H9 (cell line): ENCODE data around the gene FBXO28. TPM values are rescaled to one million over a fixed set of nuclear protein-coding genes. Genes with fewer than 3 reads are reported as not detected.

ENCODE experiments used
- DNase-seq: peaks from one replicate; pipeline ENCODE4 v3.0.0-alpha.2; 2017
- H2AFZ ChIP-seq: one replicate; pipeline ENCODE4 v1.6.1; 2013; ENCODE audit warnings: mild to moderate bottlenecking, low read length, control low read depth, moderate library complexity
- H2AK5ac ChIP-seq: 2 replicates; pipeline ENCODE4 v1.6.1; 2013; ENCODE audit warnings: low read length, control low read depth, mixed read lengths; ENCODE audit not compliant: insufficient read length
- H2BK120ac ChIP-seq: one replicate; pipeline ENCODE4 v1.6.1; 2013; ENCODE audit warnings: low read depth, mild to moderate bottlenecking, low read length, control low read depth, inconsistent platforms; ENCODE audit not compliant: poor library complexity, severe bottlenecking
- H2BK12ac ChIP-seq: 2 replicates; pipeline ENCODE4 v1.6.1; 2013; ENCODE audit warnings: low read length, control low read depth, mixed read lengths, low read depth; ENCODE audit not compliant: insufficient read length
- H2BK15ac ChIP-seq: 2 replicates; pipeline ENCODE4 v1.6.1; 2013; ENCODE audit warnings: low read depth, low read length, control low read depth
- H2BK20ac ChIP-seq: one replicate; pipeline ENCODE4 v1.6.1; 2013; ENCODE audit warnings: low read depth, mild to moderate bottlenecking, low read length, control low read depth, inconsistent platforms; ENCODE audit not compliant: poor library complexity, severe bottlenecking
- H2BK5ac ChIP-seq: 2 replicates; pipeline ENCODE4 v1.6.1; 2013; ENCODE audit warnings: low read length, control low read depth, mixed read lengths; ENCODE audit not compliant: insufficient read length
- H3K14ac ChIP-seq: 2 replicates; pipeline ENCODE4 v1.6.1; 2013; ENCODE audit warnings: low read length, control low read depth; ENCODE audit not compliant: insufficient read depth
- H3K18ac ChIP-seq: 2 replicates; pipeline ENCODE4 v1.6.1; 2013; ENCODE audit warnings: low read depth, mild to moderate bottlenecking, mixed read lengths, low read length, control low read depth; ENCODE audit not compliant: insufficient read length
- H3K23ac ChIP-seq: 2 replicates; pipeline ENCODE4 v1.6.1; 2013; ENCODE audit warnings: low read length, control low read depth, mixed read lengths, low read depth; ENCODE audit not compliant: insufficient read length
- H3K23me2 ChIP-seq: 2 replicates; pipeline ENCODE4 v1.6.1; 2013; ENCODE audit warnings: low read depth, mild to moderate bottlenecking, mixed read lengths, low read length, control low read depth; ENCODE audit not compliant: insufficient read length, poor library complexity, severe bottlenecking
- H3K27ac ChIP-seq: 2 replicates; pipeline ENCODE4 v1.5.1; 2013; ENCODE audit warnings: low read length, control low read depth, mixed read lengths, low read depth; ENCODE audit not compliant: insufficient read length
- H3K27me3 ChIP-seq: 2 replicates; pipeline ENCODE4 v1.6.1; 2013; ENCODE audit warnings: low read length, control low read depth, inconsistent platforms; ENCODE audit not compliant: insufficient read depth
- H3K4ac ChIP-seq: 2 replicates; pipeline ENCODE4 v1.6.1; 2013; ENCODE audit warnings: low read depth, mild to moderate bottlenecking, control low read depth, inconsistent platforms, low read length, moderate library complexity
- H3K4me1 ChIP-seq: 2 replicates; pipeline ENCODE4 v1.6.1; 2013; ENCODE audit warnings: low read length, control low read depth, inconsistent platforms; ENCODE audit not compliant: insufficient read depth
- H3K4me2 ChIP-seq: 2 replicates; pipeline ENCODE4 v1.6.1; 2013; ENCODE audit warnings: low read length, control low read depth, mixed read lengths; ENCODE audit not compliant: insufficient read length, insufficient read depth
- H3K56ac ChIP-seq: 2 replicates; pipeline ENCODE4 v1.6.1; 2013; ENCODE audit warnings: low read depth, mild to moderate bottlenecking, mixed read lengths, low read length, control low read depth; ENCODE audit not compliant: insufficient read length
- H3K79me1 ChIP-seq: 2 replicates; pipeline ENCODE4 v1.6.1; 2013; ENCODE audit warnings: low read depth, mild to moderate bottlenecking, moderate library complexity, low read length, control low read depth, inconsistent platforms; ENCODE audit not compliant: insufficient read depth, poor library complexity, severe bottlenecking
- H3K79me2 ChIP-seq: 2 replicates; pipeline ENCODE4 v1.6.1; 2013; ENCODE audit warnings: low read length, control low read depth, inconsistent platforms; ENCODE audit not compliant: insufficient read depth
- H3K9ac ChIP-seq: 2 replicates; pipeline ENCODE4 v1.6.1; 2013; ENCODE audit warnings: low read length, control low read depth, mixed read lengths; ENCODE audit not compliant: insufficient read length; ENCODE audit errors: extremely low read depth
- H3K9me3 ChIP-seq: one replicate; pipeline ENCODE4 v1.6.1; 2013; ENCODE audit warnings: low read depth, low read length, inconsistent platforms; ENCODE audit not compliant: control insufficient read depth
- H3T11ph ChIP-seq: one replicate; pipeline ENCODE4 v1.6.1; 2013; ENCODE audit warnings: mild to moderate bottlenecking, low read length, control low read depth, inconsistent platforms
- H4K20me1 ChIP-seq: one replicate; pipeline ENCODE4 v1.6.1; 2013; ENCODE audit not compliant: control insufficient read depth, insufficient read length, insufficient read depth
- H4K5ac ChIP-seq: 2 replicates; pipeline ENCODE4 v1.6.1; 2013; ENCODE audit warnings: low read depth, mild to moderate bottlenecking, mixed read lengths, low read length, control low read depth; ENCODE audit not compliant: insufficient read length
- H4K8ac ChIP-seq: replicated peaks from 2 replicates; pipeline ENCODE4 v1.6.1; 2013; ENCODE audit warnings: low read length, control low read depth, mixed read lengths, low read depth; ENCODE audit not compliant: insufficient read length
- H4K91ac ChIP-seq: 2 replicates; pipeline ENCODE4 v1.6.1; 2013; ENCODE audit warnings: low read depth, mild to moderate bottlenecking, moderate library complexity, mixed read lengths, low read length, control low read depth; ENCODE audit not compliant: insufficient read length
- H3K27ac Mint-ChIP-seq, 3 experiments: 2 replicates in 2 of 3; 3 replicates in 1 of 3; pipeline ENCODE4 v1.8.0; 2020 to 2021; ENCODE audit warnings: mixed read lengths in 3 of 3, mild to moderate bottlenecking in 1 of 3, moderate library complexity in 1 of 3
- H3K27me3 Mint-ChIP-seq: 2 replicates; pipeline ENCODE4 v1.8.0; 2021; ENCODE audit warnings: low read depth, mild to moderate bottlenecking, moderate library complexity, mixed read lengths
- H3K36me3 Mint-ChIP-seq, 3 experiments: 2 replicates in 2 of 3; 3 replicates in 1 of 3; pipeline ENCODE4 v1.8.0; 2020 to 2021; ENCODE audit warnings: low read depth in 3 of 3, mixed read lengths in 3 of 3; ENCODE audit not compliant: insufficient read depth in 1 of 3
- H3K4me1 Mint-ChIP-seq, 2 experiments: 2 replicates each; pipeline ENCODE4 v1.8.0; 2020; ENCODE audit warnings: mixed read lengths in 2 of 2
- H3K4me3 Mint-ChIP-seq, 2 experiments: 2 replicates in 1 of 2; 3 replicates in 1 of 2; pipeline ENCODE4 v1.8.0; 2020 to 2021; ENCODE audit warnings: mild to moderate bottlenecking in 2 of 2, mixed read lengths in 2 of 2, moderate library complexity in 1 of 2
- H3K9me3 Mint-ChIP-seq, 2 experiments: 2 replicates in 1 of 2; 3 replicates in 1 of 2; pipeline ENCODE4 v1.8.0; 2020; ENCODE audit warnings: mild to moderate bottlenecking in 2 of 2, mixed read lengths in 2 of 2, moderate library complexity in 1 of 2
- CTCF ChIP-seq: fragments of 200-600 bp; sonication (generic); conservative IDR thresholded peaks from 3 replicates; pipeline ENCODE4 v1.8.0; 2021; ENCODE audit warnings: antibody characterized with exemption, mild to moderate bottlenecking
- WGBS: extraction: QIAGEN DNeasy Blood & Tissue Kit; methylation state at CpG from one replicate; pipeline ENCODE4 v1.1.7; 2013; ENCODE audit warnings: missing lambda C conversion rate, low lambda C conversion rate, mixed read lengths; ENCODE audit not compliant: insufficient read length; ENCODE audit errors: extremely low coverage; 5-methylcytosine and 5-hydroxymethylcytosine counted together
- total RNA-seq: library from RNA; stranded (reverse); gene quantifications from 2 replicates; pipeline ENCODE4 v1.2.1, GENCODE V29; 2021

FBXO28 gene
- total RNA-seq, 1 experiment from 2014 or later, result 55.0 TPM

- Mint-ChIP-seq H3K27ac (peak overlapping the region in 1 of 3 experiments; percentile 15; a peak in 3 of 7 replicates), H3K27me3 (no peaks in the 10 kb centered on the region), H3K4me3 (no peak overlapping the region), H3K4me1 (no peaks in the 10 kb centered on the region), H3K36me3 (peaks cover 7 to 37% (median 15%) of the 10 kb centered on the region in 3 experiments; a peak in 6 of 7 replicates), H3K9me3 (no peaks in the 10 kb centered on the region)
- Histone ChIP-seq H3K9ac (no peak overlapping the region), H2AFZ (no peak overlapping the region), H3K9me3 (no peaks in the 10 kb centered on the region), H3T11ph (no peak overlapping the region), H3K4me1 (no peaks in the 10 kb centered on the region), H3K23ac (no peak overlapping the region), H3K4me2 (no peak overlapping the region), H2BK5ac (no peak overlapping the region), H4K8ac (no peak overlapping the region), H3K79me2 (no peaks in the 10 kb centered on the region), H2BK20ac (no peak overlapping the region), H2BK15ac (no peak overlapping the region), H3K4ac (no peak overlapping the region), H3K18ac (no peak overlapping the region), H2BK120ac (no peak overlapping the region), H2BK12ac (no peak overlapping the region), H3K27me3 (no peaks in the 10 kb centered on the region), H4K20me1 (no peaks in the 10 kb centered on the region), H2AK5ac (no peak overlapping the region), H3K56ac (no peak overlapping the region), H3K23me2 (no peaks in the 10 kb centered on the region), H4K5ac (no peak overlapping the region), H3K79me1 (no peaks in the 10 kb centered on the region), H3K14ac (no peak overlapping the region), H4K91ac (no peak overlapping the region), H3K27ac (no peak overlapping the region)
- no CpG with 5 or more reads among the region's 1 CpG for WGBS
- DNase-seq, result no peak
- no peak for TF ChIP-seq CTCF
Observed at GRCh38 chr1:224149709-224150108, 35.8 kb downstream of the FBXO28 start.
